ENCODE results near the gene DHX35. TPM values are rescaled to one million over a fixed set of nuclear protein-coding genes. Genes with fewer than 3 reads are reported as not detected.

DHX35 gene
- total and polyA plus RNA-seq, 8 donors, result 4.7 to 33.8 (median 8.8) TPM

- TF ChIP-seq POLR2AphosphoS5 (IDR thresholded peaks at IDR 0.05) (no peak), EP300 (IDR thresholded peaks at IDR 0.05) (no peak), POLR2A (IDR thresholded peaks at IDR 0.05) (no peak), CTCF (IDR thresholded peaks at IDR 0.05) (no peak)
- no peaks in the 10 kb centered on the region for H3K27me3 ChIP-seq
- H3K4me1 ChIP-seq, result peaks cover 0 to 9% (median 0%) of the 10 kb centered on the region in 4 donors
- no peaks in the 10 kb centered on the region for H3K9me3 ChIP-seq
- H3K4me3 ChIP-seq, result no peak overlapping the region
- peaks cover 0 to 9% (median 0%) of the 10 kb centered on the region in 4 donors for H3K36me3 ChIP-seq
- H3K27ac ChIP-seq, result no peak overlapping the region
- WGBS, 5 donors, result 96 to 100% (median 98%) methylated on average over 4 to 5 of the region's 5 CpGs
- intact Hi-C loops (cut with DNase I; ENCODE audit: low total_unique reads), result no loop called here
- DNase-seq, result no peak
Measured at GRCh38 chr20:38937000-38937399, 25.1 kb upstream of the DHX35 start.

GRCh38 chr20:38937978-38938473, 24.1 kb upstream of the DHX35 start:
- H3K4me1 ChIP-seq, result peaks cover 0 to 9% (median 0%) of the 10 kb centered on the region in 4 donors
- no peak overlapping the region for H3K27ac ChIP-seq
- no peak overlapping the region for H3K4me3 ChIP-seq
- no peaks in the 10 kb centered on the region for H3K9me3 ChIP-seq
- H3K27me3 ChIP-seq, result no peaks in the 10 kb centered on the region
- TF ChIP-seq POLR2A (IDR thresholded peaks at IDR 0.05), result no peak
- no peak for TF ChIP-seq POLR2AphosphoS5 (IDR thresholded peaks at IDR 0.05)
- no peak for TF ChIP-seq CTCF (IDR thresholded peaks at IDR 0.05)
- TF ChIP-seq EP300 (IDR thresholded peaks at IDR 0.05), result no peak
- intact Hi-C loops (cut with DNase I; ENCODE audit: low total_unique reads), result no loop called here
- peaks cover 0 to 10% (median under 1%) of the 10 kb centered on the region in 4 donors for H3K36me3 ChIP-seq
- WGBS, 5 donors, result 83 to 94% (median 91%) methylated on average over 7 of the region's 7 CpGs
- no peak for DNase-seq

GRCh38 chr20:38939686-38940085, 22.5 kb upstream of the DHX35 start:
- intact Hi-C loops (cut with DNase I; ENCODE audit: low total_unique reads), result no loop called here
- H3K4me3 ChIP-seq, result no peak overlapping the region
- no peak overlapping the region for H3K27ac ChIP-seq
- peaks cover 0 to 23% (median 2%) of the 10 kb centered on the region in 4 donors for H3K36me3 ChIP-seq
- TF ChIP-seq POLR2AphosphoS5 (IDR thresholded peaks at IDR 0.05) (no peak), CTCF (IDR thresholded peaks at IDR 0.05) (no peak), POLR2A (IDR thresholded peaks at IDR 0.05) (no peak)
- WGBS, 5 donors, result 86 to 98% (median 91%) methylated on average over 2 of the region's 2 CpGs
- no peak for DNase-seq
- H3K4me1 ChIP-seq, result peaks cover 0 to 9% (median 0%) of the 10 kb centered on the region in 4 donors
- H3K27me3 ChIP-seq, result no peaks in the 10 kb centered on the region
- no peaks in the 10 kb centered on the region for H3K9me3 ChIP-seq

- DNase-seq, result no peak
- Histone ChIP-seq H3K4me1 (peaks cover 0 to 9% (median 0%) of the 10 kb centered on the region in 4 donors), H3K27ac (no peak overlapping the region)
Measured at GRCh38 chr20:38940644-38941043, 21.5 kb upstream of the DHX35 start.

More at GRCh38 chr20:38940644-38941043, 21.5 kb upstream of the DHX35 start:
- no peak for TF ChIP-seq CTCF (IDR thresholded peaks at IDR 0.05)
- no peak for TF ChIP-seq EP300 (IDR thresholded peaks at IDR 0.05)
- no peak for TF ChIP-seq POLR2AphosphoS5 (IDR thresholded peaks at IDR 0.05)
- no peak for TF ChIP-seq POLR2A (IDR thresholded peaks at IDR 0.05)
- H3K4me3 ChIP-seq, result no peak overlapping the region
- peaks cover 0 to 27% (median 2%) of the 10 kb centered on the region in 4 donors for H3K36me3 ChIP-seq
- no peaks in the 10 kb centered on the region for H3K27me3 ChIP-seq
- no peaks in the 10 kb centered on the region for H3K9me3 ChIP-seq
- intact Hi-C loops (cut with DNase I; ENCODE audit: low total_unique reads), result no loop called here
- WGBS, 5 donors, result 94 to 100% (median 98%) methylated on average over 5 of the region's 5 CpGs

Data from stomach (tissue), 9 donors.